GM23248 (cell line): ENCODE data around the gene NHLRC2. TPM values are rescaled to one million over a fixed set of nuclear protein-coding genes. Genes with fewer than 3 reads are reported as not detected.

ENCODE experiments used
- DNase-seq: peaks from one replicate; pipeline ENCODE4 v3.0.0-alpha.2; 2015
- H2AFZ ChIP-seq: fragments of 200-600 bp; sonication (generic); 2 replicates; pipeline ENCODE4 v1.6.1; 2016; ENCODE audit warnings: antibody characterized with exemption
- H3F3A ChIP-seq: fragments of 200-600 bp; sonication (generic); 2 replicates; pipeline ENCODE4 v1.6.1; 2016; ENCODE audit warnings: mild to moderate bottlenecking, antibody characterized with exemption, mixed run types; ENCODE audit not compliant: insufficient read depth
- H3K27ac ChIP-seq: fragments of 200-600 bp; sonication (generic); 2 replicates; pipeline ENCODE4 v1.5.1; 2016; ENCODE audit warnings: mild to moderate bottlenecking
- H3K27me3 ChIP-seq: fragments of 200-600 bp; sonication (generic); replicated peaks from 2 replicates; pipeline ENCODE4 v1.6.1; 2016; ENCODE audit warnings: mild to moderate bottlenecking; ENCODE audit not compliant: insufficient read depth
- H3K36me3 ChIP-seq: fragments of 200-600 bp; sonication (generic); 2 replicates; pipeline ENCODE4 v1.6.1; 2016; ENCODE audit warnings: low read depth, mild to moderate bottlenecking
- H3K4me1 ChIP-seq: fragments of 200-600 bp; sonication (generic); 2 replicates; pipeline ENCODE4 v1.6.1; 2016; ENCODE audit warnings: mild to moderate bottlenecking; ENCODE audit not compliant: insufficient read depth
- H3K4me2 ChIP-seq: fragments of 200-600 bp; sonication (generic); one replicate; pipeline ENCODE4 v1.6.1; 2016; ENCODE audit warnings: mild to moderate bottlenecking; ENCODE audit not compliant: unreplicated experiment
- H3K4me3 ChIP-seq: fragments of 200-600 bp; sonication (generic); 2 replicates; pipeline ENCODE4 v1.5.1; 2016; ENCODE audit warnings: mild to moderate bottlenecking
- H3K79me2 ChIP-seq: fragments of 200-600 bp; sonication (generic); 2 replicates; pipeline ENCODE4 v1.6.1; 2016; ENCODE audit warnings: mild to moderate bottlenecking; ENCODE audit not compliant: insufficient read depth
- H3K9ac ChIP-seq: fragments of 200-600 bp; sonication (generic); 2 replicates; pipeline ENCODE4 v1.6.1; 2016; ENCODE audit warnings: mild to moderate bottlenecking
- H3K9me2 ChIP-seq: fragments of 200-600 bp; sonication (generic); 2 replicates; pipeline ENCODE4 v1.6.1; 2016; ENCODE audit warnings: mixed run types, mild to moderate bottlenecking, moderate library complexity; ENCODE audit not compliant: insufficient read depth
- H3K9me3 ChIP-seq: fragments of 200-600 bp; sonication (generic); one replicate; pipeline ENCODE4 v1.6.1; 2017; ENCODE audit warnings: low read depth
- H4K20me1 ChIP-seq: fragments of 200-600 bp; sonication (generic); 2 replicates; pipeline ENCODE4 v1.6.0; 2016; ENCODE audit not compliant: insufficient read depth
- EZH2 ChIP-seq: fragments of 200-600 bp; sonication (generic); IDR thresholded peaks from 2 replicates; pipeline ENCODE4 v1.6.1; 2018; ENCODE audit warnings: antibody characterized with exemption, mild to moderate bottlenecking; ENCODE audit not compliant: insufficient read depth, poor library complexity, severe bottlenecking
- EZH2phosphoT487 ChIP-seq: fragments of 200-600 bp; sonication (generic); IDR thresholded peaks from 2 replicates; pipeline ENCODE4 v1.6.1; 2018; ENCODE audit warnings: antibody characterized with exemption, moderate library complexity, mild to moderate bottlenecking, low read depth; ENCODE audit not compliant: insufficient read depth
- WGBS, 2 experiments: methylation state at CpG; one replicate each; pipeline ENCODE4 v1.1.6; 2015 to 2017; ENCODE audit warnings: low lambda C conversion rate in 2 of 2, low coverage in 1 of 2; ENCODE audit errors: missing lambda C conversion rate in 2 of 2; 5-methylcytosine and 5-hydroxymethylcytosine counted together
- in situ Hi-C: fragments of 300-500 bp; cut with MboI; formaldehyde crosslinking; loops from 2 replicates; pipeline ENCODE4 v1.15.0; 2020
- polyA plus RNA-seq: library from polyadenylated mRNA; unstranded; fragments of >200 nt; fragmentation: Nextera tagmentation; extraction: Ambion mirVana; gene quantifications from 2 replicates; pipeline ENCODE4 v1.2.1, GENCODE V29; 2016
- total RNA-seq: library from RNA; depleted of rRNA; stranded (reverse); fragments of >200 nt; shearing (Covaris generic); gene quantifications from 2 replicates; pipeline ENCODE4 v1.2.3, GENCODE V29; 2014

NHLRC2 gene
- total and polyA plus RNA-seq, 2 experiments from 2014 or later = 10.1 to 10.2 TPM

DNA sequence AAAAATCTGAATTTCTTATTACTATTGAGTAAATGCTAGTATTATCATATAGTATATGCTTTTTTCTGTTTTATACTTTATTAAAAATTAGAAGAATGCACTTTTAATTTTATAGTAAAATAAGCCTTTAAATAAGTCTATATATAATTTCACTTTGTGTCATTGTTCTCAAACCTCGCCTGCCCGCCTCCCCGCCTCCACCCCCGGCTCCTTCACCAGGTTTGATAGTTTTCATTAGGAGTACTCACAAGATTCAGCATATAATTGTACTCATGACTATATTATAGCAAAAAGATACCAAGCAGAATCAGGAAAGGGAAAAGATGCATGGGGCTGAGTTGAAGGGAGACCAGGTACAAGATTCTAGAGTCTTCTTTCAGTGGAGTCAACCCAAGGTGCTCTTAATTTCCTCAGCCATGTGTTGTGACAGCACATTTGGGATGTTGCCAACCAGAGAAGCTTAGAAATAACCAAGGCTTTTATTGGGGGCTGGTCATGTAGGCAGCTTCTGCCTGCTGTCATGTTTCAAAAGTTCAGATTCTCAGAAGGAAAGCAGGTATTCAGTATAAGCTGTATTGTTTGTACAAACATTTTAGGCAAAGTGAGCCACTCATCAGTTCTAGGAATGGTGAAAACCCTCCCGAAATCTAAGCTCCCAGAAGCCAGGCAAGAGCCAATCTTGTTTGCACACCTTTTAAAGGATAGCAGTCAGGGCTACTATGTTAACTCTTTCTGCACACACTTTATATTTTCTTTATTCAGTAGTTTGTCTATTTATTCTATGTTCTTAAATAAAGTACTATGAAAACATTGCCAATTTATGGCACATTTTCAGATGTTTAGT, 12.3 kb downstream of the NHLRC2 start:
- TF ChIP-seq EZH2 = no peak
- no peak for TF ChIP-seq EZH2phosphoT487
- H2AFZ ChIP-seq = no peak overlapping the region
- no peaks in the 10 kb centered on the region for H3K27me3 ChIP-seq
- no peaks in the 10 kb centered on the region for H3K9me3 ChIP-seq
- no peaks in the 10 kb centered on the region for H4K20me1 ChIP-seq
- DNase-seq = no peak
- no peaks in the 10 kb centered on the region for H3K9me2 ChIP-seq
- H3K27ac ChIP-seq = no peak overlapping the region
- no peak overlapping the region for H3K9ac ChIP-seq
- no peaks in the 10 kb centered on the region for H3F3A ChIP-seq
- WGBS, 2 experiments = 97% methylated on average over 5 of the region's 5 CpGs
- no peaks in the 10 kb centered on the region for H3K4me1 ChIP-seq
- in situ Hi-C loops = no loop called here
- peaks cover 4% of the 10 kb centered on the region; the same call in 1 of the 2 replicates for H3K79me2 ChIP-seq
- H3K36me3 ChIP-seq = peaks cover 10% of the 10 kb centered on the region; the same call in 1 of the 2 replicates
- H3K4me2 ChIP-seq = no peak overlapping the region
- H3K4me3 ChIP-seq = no peak overlapping the region

DNA sequence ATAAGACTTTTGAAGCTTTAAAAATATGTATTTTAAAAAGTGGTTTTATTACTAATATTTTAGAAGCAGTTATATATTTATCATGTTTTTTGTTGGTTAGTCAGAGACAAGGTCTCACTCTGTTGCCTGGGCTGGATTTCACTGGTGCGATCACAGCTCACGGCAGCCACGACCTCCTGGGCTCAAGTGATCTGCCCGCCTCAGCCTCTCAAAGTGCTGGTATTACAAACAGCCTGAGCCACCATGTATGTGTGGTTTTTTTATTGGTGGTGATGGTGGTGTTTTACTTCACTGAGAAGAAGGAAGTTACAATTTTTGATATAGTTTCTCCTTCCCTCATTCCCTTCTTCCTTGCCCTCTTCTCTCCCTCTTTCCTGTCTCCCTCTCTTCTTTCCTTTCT, 13.4 kb downstream of the NHLRC2 start:
- in situ Hi-C loops = no loop called here
- DNase-seq = no peak
- Histone ChIP-seq H3K36me3 (peaks cover 10% of the 10 kb centered on the region; the same call in 1 of the 2 replicates), H3K79me2 (peaks cover 9% of the 10 kb centered on the region; the same call in 1 of the 2 replicates), H3K27ac (no peak overlapping the region), H3K27me3 (no peaks in the 10 kb centered on the region), H3K4me1 (no peaks in the 10 kb centered on the region), H3K9me3 (no peaks in the 10 kb centered on the region), H3K9ac (no peak overlapping the region), H3K9me2 (no peaks in the 10 kb centered on the region), H3K4me2 (no peak overlapping the region), H4K20me1 (no peaks in the 10 kb centered on the region), H3K4me3 (no peak overlapping the region), H2AFZ (no peak overlapping the region), H3F3A (no peaks in the 10 kb centered on the region)
- WGBS, 2 experiments = 94 to 98% methylated on average over 4 of the region's 4 CpGs
- TF ChIP-seq EZH2 = no peak
- TF ChIP-seq EZH2phosphoT487 = no peak

DNA sequence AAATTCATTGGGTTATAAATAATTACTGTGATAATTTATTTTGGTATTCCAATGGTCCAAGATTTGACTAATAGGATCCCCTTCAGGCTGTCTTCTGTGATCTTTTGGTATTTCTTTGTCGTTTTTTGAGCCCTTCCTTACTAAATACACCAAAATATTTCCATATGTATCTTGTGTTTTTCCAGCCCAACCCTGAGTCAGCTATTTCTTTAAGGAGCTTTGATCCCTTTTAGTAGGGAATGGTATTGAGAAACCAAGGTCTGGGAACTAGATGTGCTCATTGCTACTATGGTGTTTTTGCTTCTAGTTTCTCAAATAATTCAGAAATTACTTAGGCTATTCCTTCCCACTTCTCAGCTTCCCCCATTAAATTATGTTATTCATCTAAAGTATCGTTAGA, 15.3 kb downstream of the NHLRC2 start:
- no peaks in the 10 kb centered on the region for H4K20me1 ChIP-seq
- no peaks in the 10 kb centered on the region for H3F3A ChIP-seq
- H2AFZ ChIP-seq = no peak overlapping the region
- H3K4me1 ChIP-seq = no peaks in the 10 kb centered on the region
- in situ Hi-C loops = no loop called here
- peaks cover 10% of the 10 kb centered on the region; the same call in 1 of the 2 replicates for H3K36me3 ChIP-seq
- no peak overlapping the region for H3K9ac ChIP-seq
- no peaks in the 10 kb centered on the region for H3K9me2 ChIP-seq
- no peak overlapping the region for H3K27ac ChIP-seq
- no peaks in the 10 kb centered on the region for H3K9me3 ChIP-seq
- no peak for DNase-seq
- peaks cover 19% of the 10 kb centered on the region for H3K79me2 ChIP-seq
- no peaks in the 10 kb centered on the region for H3K27me3 ChIP-seq
- H3K4me2 ChIP-seq = no peak overlapping the region
- no peak overlapping the region for H3K4me3 ChIP-seq
- 94 to 96% methylated on average over 2 of the region's 2 CpGs for WGBS, 2 experiments
- TF ChIP-seq EZH2phosphoT487 (no peak), EZH2 (no peak)

DNA sequence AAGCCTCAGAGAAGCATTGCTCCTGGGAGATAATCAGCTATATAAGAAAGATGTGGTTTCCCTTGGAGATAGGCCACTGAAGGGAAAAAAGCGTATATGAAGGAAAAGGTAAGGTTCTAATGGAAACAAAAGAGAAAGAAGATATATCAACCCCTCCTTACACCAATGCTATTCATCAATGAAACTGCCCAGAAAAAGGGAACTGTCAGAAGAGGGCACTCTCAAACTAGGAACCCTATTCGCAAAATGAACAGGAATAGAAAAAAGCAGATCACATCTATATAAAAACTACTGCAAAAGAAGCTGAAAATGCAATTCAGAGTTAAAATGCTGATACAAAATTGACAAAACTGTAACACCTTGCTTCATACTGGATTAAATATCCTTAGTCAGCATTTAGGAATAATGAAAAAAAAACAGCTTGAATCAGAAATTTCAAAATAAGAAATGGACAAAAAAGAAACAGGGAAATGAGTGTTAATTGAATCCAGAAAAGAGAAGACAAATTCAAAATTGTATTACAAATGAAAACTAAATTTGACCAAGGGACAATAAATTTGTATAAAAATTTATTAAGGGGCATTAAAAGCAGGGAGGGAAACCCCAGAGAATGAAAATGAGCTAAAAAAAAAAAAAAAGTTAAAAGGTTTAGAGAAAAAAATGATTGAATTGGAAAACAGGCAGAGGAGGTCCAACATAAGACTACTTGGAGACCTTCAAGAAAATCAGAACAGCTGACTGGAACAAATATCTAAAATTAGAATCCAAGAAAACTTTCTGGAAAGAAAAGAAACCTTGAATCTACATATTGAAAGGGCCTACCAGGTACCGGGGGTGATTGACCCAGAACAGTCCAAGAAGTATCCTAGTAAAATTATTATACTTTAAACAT, 17.9 kb downstream of the NHLRC2 start:
- no peak for DNase-seq
- Histone ChIP-seq H3K36me3 (0 out of 2 replicates have a peak, but pooled peaks cover 4% of the 10 kb centered on the region), H4K20me1 (no peaks in the 10 kb centered on the region), H3K9ac (no peak overlapping the region), H3K27me3 (no peaks in the 10 kb centered on the region), H3K4me2 (no peak overlapping the region), H3F3A (no peaks in the 10 kb centered on the region), H3K79me2 (peaks cover 25% of the 10 kb centered on the region), H3K9me2 (no peaks in the 10 kb centered on the region), H3K9me3 (no peaks in the 10 kb centered on the region), H3K27ac (no peak overlapping the region), H2AFZ (no peak overlapping the region), H3K4me1 (no peaks in the 10 kb centered on the region), H3K4me3 (no peak overlapping the region)
- WGBS, 2 experiments = 97 to 98% methylated on average over 3 of the region's 3 CpGs
- in situ Hi-C loops = no loop called here
- no peak for TF ChIP-seq EZH2phosphoT487
- TF ChIP-seq EZH2 = no peak
